CMK (cell line): ENCODE measurements around the gene GUCY1B1.
"Not testable (repeated sequence)": the region's sequence is repeated elsewhere in the genome, so short reads cannot be mapped to it uniquely, and the experiment has no call there.

Experiments used
- DNase-seq: peaks from one replicate; pipeline ENCODE4 v3.0.0-alpha.2; 2010; ENCODE audit warnings: low read depth

Gene GUCY1B1

DNA sequence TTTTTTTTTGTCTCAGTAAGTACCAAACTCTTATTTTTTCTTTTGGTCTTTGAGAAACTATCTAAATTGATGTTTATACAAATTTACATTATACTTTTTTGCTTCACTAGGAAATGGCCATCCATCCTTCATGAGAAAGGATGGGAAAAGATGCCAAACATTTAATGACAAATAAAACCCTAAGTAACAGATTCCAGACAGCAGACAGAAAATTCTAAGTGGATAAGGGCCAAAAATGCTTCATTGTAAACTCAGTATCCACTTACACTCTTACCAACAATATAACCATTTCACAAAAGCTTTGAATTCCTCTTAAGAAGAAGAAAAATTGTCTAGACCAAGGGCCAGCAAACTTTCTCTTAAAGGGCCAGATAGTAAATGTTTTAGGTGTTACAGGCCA, 3.5 kb downstream of the GUCY1B1 start:
- no peak for DNase-seq

DNA sequence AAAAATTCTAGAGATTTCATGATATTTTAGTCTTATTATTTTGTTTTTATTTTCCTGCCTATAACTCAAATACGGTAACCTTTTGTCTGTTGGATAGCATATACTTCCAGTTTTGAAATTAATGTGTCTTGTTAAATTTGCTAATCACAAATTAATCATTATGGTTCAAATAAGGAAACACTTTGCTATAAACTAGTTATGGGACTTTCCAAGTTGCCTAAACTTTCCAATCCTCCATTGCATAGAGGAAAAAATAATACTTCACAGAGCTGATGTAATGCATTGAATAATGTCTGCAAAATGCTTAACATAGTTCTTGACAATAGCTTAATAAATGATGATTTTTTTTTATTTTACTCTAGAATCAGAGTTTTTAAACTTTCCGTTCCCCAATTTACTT, 4.7 kb downstream of the GUCY1B1 start:
- no peak for DNase-seq

DNA sequence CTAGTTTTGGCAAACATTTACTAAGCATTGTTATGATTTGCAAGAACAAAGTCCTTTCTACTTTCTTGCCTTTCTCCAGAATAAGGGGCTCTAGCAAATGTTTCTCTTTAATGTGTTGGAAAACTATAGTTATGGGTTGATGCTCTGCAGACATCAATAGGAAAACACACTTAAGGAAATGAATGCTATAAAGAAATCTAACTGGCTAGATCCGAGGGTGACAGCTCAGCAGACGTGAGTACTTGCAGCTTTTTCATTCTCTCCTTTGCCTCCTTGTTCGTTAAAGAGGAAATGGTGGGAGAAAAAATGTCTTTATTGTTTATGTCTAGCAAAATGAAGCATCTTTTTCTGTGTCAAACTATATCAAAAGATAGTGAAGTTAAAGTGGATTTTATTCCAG, 6.3 kb downstream of the GUCY1B1 start:
- no peak for DNase-seq

DNA sequence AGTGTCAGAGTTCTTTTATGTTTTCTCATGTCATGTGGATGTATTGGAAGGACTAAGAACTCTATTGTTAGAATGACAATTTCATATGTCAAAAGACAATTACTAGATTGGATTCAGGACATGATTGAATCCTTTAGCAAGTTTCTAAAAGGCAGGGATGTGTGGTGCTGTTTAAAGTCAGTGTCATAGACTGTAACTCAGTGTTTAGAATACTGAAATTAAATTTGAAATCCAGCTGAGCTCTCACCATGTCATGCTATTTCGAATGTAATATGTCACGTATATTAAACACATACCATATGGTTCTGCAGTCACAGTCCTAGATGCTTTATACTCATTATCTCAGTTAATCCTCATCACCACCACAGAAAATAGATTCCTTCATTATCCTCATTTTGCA, 7.8 kb downstream of the GUCY1B1 start:
- no peak for DNase-seq

DNA sequence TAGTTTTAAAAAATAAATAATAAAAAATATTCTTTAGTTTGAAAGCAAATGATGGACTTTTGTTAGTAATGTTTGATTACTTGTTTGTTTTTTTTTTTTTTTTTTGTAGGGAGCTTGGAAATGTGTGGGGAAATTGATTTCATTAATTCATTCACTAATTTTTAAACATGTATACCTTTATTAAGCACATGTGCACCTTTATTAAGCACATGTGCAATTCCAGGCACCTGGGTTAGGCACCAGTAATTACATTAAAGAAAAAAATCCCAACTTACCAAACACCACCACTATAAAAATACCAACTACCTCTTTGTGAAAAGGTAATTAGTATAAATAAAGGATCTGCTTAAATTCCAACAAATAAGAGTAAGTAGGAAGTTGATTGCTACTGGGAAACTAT, 9.5 kb downstream of the GUCY1B1 start:
- DNase-seq, result no peak

DNA sequence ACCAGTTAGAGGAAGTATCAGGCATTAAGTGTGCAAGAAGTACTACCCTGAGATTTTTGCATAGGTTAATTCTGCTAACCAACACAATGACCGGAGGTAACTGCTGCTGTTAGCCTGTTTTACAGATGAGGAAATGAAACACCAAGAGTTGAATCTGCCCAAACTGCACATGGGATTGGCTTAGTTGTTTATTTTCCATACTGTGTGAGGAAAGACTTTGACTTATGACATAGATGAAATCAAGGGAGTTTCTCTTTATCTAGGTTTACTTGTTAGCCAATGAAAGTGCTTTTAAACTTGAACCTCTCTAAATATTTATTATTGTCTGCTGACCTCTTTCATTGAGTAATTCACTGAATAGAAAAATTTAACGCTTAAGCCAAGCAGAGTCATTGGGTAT, 10.3 kb downstream of the GUCY1B1 start:
- DNase-seq, result no peak

DNA sequence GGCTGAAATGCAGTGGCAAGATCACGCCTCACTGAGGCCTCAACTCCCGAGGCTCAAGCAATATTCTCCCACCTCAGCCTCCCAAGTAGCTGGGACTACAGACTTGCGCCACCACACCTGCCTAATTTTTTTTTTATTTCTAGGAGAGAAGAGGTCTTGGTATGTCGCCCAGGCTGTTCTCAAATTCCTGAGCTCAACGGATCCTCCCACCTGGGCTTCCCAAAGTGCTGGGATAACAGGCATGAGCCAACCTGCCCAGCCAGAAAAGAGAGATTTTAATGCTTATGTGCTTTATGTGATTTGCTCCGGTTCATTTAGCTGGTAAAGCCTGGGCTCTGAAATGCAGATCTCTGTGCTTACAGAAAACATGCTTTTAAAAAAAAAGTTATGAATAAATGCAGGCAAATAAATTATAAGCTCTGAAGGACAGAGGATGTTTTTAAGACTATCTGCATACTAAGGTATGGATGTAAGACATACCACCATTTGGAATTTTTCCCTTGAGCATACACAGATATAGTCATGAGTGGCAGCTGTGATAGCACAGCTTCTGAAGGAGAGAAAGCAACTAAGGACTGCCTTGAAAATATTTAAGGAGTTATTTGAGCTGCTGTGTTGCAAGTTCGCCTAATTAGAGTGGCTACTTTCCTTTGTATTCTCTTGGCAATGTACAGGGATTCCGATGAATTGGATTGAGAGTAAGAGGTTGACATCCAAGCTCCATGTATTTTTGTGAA, 13.8 kb downstream of the GUCY1B1 start:
- no peak for DNase-seq

DNA sequence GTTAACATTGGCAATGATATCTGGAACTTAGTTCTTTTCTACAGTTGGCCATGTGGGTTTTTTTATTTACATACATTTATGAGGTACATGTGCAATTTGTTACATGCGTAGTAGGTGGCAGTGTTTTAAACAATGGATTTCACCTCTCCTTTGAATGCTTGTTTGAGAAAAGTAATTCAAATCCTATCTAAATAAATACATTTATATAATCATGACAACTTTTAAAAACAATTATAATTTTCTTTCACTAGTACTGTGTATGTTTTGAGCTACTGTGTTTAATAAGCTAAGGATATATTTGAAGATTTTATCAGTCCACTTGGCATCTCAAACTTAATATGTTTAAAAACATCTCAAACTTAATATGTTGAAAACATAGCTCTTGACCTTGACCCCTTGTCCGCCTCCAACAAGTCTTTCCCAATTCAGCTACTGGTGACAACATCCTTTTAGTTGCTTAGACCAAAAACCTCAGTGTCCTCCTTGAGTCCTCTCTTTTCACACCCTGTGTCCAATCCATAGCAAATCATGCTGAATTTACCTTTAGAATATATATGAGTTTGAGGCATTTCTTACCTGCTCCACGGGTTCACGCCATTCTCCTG, 14.5 kb downstream of the GUCY1B1 start:
- DNase-seq, result no peak

DNA sequence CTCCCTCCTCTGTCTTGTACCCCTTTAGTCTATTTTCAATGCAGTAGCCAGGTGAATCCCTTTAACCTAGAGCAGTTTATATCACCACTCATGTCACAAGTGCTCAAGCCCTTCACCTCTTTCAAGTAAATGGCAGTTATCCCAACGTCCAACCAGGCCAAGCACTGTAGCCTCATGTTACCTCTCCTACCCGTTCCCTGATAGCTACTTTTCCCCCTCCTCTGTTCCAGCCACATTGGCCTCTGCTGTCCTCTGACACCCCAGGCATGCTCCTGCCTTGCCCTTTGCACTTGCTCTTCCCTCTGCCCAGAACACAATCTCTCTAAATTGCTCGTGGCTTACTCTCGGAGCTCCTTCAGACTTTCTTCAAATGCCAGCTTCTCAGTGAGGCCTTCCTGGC, 15.2 kb downstream of the GUCY1B1 start:
- no peak for DNase-seq

DNA sequence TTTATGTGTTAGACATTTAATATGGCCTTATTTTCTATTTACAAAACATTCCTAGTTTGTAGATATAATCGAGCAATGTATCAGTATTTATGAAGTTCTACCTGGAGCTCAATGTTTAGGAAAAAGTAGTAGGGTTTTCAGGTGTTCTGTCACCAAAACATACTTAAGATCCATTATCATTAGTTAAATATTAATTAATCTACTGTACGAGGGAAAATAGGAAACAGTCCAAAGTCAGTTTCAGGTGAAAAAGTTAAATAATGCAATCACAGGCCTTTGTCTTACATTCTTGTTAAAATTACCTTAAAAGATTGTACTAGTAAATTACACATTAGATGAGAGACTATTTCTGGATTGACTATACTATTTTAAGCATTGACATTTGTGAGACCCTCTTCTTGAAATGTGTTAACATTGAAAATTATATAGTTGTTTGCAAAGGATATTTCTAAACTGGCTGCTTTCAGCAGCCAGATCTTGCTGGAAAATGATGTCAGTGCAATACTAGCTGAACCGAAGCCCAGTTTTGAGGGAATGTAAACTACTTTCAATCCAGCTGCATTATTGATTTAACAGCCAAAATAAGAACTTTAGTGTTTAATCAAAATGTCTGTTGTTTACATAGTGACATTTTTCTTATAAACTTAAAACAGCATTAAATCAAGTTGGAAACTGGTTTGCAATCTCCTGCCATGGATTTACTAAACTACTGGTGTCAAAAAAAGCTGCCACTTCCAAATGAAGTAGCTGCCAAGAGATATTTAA, 19.3 kb downstream of the GUCY1B1 start:
- DNase-seq, result no peak

DNA sequence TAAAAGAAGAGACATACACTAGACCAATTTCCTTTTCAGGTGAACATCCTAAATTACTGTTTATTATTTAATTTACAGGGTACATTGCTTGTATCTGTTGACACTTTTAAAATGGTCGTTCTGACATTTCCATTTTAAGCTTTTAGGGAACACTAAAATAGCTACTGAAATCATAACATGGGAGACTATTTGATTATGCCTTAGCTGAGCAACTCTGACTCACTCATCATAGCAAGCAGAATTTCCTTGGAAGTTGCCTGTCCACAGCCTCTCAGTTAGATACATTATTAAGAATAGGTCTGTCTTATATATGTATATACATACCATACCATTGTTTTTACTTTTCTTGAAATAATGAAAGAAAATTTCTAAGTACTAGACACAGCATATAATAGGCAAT, 22.0 kb downstream of the GUCY1B1 start:
- DNase-seq, result no peak

DNA sequence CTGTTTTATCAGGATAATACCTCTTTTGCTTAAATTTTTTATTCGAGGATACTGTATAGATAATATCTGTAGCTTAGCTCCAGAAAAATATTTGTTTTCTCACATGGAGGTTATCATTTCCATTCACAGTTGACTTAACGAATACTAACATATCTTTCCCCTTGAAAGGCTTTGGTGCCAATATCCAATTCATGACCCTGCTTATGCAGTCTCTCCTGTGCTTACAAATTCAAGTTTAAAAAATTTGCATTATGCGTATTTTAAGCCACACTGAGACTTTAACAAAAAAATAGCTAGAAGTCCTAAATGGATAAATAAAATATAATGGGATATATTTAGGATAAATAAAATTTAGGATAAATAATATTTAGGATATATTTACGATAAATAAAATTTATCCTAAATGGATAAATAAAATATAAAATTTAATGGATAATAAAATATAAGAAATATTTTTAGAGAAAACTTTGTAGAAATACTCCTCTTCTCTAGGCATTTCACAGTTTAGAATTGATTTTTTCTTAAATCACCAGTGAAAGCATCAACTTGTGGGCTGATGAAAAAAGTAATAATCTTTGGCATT, 22.5 kb downstream of the GUCY1B1 start:
- DNase-seq, result no peak

DNA sequence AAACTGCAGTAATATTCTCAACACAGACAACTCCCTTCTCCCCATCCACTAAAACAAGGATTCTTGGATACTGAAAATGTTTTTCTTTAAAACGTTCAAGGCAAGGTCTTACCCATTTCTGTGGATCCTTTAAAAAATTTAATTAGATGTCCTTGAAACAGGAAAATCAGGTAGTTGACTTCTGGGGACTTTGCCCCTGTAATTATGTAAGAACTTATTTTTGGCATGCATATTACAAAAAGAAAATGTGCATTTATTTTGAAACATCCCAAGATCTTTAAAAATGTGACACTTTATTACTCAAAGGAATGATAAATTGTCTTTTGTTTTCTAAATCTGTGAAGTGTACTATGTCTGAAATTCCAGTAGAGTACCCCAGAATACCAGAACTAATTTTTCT, 25.8 kb downstream of the GUCY1B1 start:
- DNase-seq, result no peak

DNA sequence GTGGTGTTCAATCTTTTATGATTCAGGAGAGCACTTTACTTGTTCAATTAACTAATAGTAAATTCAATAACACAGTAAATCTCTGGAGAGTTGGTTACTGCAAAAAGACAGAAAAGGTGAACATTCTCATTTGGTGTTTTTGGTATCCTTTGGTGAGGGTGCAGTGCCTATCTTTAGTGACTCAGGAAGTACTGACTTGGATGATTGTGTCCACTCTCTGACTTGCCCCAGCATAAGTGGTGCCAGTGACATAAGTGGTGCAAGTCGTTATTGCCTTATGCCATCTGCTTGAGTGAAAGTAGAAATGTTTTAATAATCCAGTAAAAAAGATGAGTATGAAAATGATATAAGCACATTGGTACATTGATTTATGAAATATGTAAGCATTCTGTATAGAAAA, 27.0 kb downstream of the GUCY1B1 start:
- no peak for DNase-seq

DNA sequence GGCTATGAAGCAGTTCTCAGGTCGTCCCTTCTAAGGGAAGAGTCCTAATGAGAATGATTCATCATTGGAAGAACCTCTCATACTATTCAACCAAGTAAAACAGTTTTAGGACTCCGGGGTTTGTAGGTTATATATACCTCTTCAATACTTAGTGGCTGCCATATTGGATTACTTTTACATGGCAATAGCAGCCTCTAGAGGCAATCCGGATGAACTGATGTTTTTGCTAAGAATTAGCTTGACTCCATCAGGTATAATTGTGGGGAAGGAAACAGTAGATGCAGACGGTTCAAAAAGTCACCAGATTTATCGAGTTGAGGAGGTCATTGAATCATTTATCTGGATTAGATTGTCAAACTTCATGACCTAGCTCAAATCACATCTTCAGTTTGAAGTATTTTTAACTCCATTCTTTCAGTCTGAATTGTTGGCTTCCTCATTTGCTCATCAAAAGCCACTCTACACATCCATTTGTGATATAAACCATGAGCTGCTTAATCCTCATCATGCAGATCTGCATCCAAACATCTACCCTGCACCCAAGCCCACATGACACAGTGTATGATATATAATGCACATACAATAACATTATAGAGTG, 28.4 kb downstream of the GUCY1B1 start:
- DNase-seq, result no peak

DNA sequence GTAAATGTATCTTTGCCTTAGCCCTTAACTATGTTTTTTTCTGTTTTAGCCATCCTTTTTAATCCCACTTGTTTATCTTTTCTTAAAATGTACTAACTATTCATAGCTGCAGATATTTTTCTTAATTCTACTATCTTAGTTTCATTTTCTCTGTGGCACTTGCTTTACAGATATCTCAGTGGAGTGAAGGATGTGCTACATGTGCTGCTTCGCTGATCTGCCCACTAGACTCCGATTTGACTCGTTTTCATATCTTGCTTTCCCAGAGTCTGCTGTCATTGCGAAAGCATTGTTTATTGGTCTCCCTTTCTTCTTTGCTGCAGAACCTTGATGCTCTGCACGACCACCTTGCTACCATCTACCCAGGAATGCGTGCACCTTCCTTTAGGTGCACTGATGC, 30.6 kb downstream of the GUCY1B1 start:
- DNase-seq, result no peak

DNA sequence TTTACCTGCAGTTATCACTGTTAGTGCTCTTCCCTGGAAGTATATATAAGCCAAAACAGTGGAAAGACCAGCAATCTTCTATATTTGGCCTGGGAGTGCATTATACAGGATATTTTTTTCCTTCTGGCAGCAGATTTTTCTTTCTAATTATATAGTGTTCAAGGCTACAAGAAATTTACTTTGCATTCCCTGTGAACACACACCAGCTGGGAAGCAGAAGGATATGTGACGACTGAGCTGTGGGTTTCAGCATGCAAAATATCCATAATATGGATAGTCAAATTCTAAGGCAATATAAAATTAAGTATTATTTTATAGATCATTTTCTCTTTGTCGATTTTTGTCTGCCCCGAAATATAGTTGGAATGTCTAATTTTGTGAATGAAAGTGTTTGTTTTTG, 31.2 kb downstream of the GUCY1B1 start:
- no peak for DNase-seq

DNA sequence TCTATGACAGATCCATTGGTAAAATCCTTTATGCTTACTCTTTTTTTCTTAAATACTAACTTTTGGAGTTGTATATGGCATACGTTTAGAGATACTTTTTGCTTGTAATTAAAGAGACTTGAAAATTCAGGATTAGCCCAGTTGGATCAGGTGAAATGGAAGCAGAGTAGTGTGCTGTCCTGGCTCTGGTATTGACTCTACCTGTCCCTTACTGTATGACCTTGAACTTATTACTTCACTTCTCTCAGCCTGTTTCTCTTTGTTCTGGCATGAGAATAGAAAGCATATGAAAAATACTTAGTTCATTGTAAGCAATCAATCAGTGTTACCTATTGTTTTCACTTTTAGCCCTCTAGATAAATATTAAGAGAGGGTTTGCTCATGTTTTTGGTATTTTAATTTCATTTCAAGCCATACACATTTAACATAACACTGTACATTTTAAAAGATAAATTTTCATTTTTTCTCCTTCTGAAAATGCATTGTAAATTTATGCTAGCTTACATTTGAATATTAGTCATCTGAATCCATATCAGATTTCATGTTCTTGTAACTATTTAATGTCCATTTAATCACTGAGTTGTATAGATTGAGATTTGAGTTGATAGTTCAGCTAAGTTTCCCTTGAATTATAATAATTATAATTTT, 35.9 kb downstream of the GUCY1B1 start:
- DNase-seq, result no peak

DNA sequence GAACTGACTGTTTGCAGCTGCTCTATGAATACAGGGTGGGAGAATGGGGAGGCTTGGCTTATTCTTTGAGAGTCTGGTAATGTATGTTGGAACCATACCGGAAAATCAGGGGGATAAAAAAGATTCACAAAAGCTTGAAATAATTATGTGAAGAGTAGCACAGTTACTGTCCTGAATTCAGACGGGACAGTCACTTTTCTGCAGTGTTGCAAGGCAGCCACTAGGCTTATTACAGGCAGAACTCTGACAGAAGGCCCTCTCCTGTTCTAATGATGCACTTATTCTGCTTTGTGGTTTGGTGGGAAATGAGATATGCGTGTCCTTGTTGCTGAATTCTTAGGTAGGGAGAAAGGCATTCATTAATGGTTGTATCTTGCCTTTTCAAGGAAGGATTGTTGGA, 37.2 kb downstream of the GUCY1B1 start:
- no peak for DNase-seq

DNA sequence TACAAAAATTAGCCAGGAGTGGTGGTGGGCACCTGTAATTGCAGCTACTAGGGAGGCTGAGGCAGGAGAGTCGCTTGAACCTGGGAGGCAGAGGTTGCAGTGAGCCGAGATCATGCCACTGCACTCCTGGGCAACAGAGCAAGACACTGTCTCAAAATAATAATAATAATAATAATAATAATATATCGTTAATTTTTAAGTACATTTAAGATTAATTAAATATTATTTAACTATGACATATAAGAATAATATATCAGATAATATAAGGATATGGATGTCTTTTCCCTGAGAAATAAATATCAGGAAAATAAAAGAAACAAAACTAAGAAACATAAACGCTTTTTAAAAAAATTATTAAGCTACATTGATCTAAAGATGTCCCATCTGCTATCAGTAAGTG, 38.8 kb downstream of the GUCY1B1 start:
- not testable (repeated sequence) for DNase-seq

DNA sequence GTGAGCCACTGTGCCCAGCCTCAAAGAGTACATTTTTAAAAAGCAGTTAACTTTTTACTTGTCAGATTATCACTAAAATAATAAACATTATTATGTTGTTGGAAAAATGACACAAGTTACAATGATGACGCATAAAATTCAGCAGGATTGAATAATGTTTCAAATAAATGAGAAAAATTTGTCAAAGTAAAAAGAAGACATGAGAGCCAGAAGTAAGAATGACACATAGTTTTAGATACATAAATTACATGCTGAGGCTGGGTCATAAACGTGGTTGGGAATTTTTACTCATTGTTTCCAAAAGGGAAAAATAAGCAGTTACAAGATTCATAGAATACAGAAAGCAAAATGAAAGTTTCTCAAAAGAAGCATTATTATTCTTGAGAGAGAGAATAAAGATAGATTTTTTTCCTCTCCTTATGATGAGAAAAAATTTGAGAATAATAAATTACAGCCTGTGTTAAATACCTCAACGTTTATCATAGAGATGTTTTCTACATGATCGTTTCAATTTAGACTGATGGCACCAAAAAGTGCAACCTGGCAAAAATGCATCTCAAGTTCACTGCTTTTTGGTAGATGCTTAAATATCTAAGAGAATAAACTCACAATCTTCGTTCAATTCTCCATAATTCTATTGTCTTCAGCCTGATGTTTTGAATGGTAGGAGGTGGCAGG, 40.4 kb downstream of the GUCY1B1 start:
- DNase-seq, result no peak

DNA sequence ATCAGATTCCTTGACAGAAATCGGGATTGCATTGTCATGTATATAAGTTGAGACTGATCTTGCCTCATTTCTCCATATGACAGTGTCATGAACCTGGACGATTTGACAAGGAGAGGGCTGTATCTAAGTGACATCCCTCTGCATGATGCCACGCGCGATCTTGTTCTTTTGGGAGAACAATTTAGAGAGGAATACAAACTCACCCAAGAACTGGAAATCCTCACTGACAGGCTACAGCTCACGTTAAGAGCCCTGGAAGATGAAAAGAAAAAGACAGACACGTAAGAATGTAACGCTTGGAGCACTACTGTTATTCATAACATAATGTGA, 40.9 kb downstream of the GUCY1B1 start:
- no peak for DNase-seq
